Liver (tissue), 9 donors: ENCODE data around the gene CIPC. TPM values are rescaled to one million over a fixed set of nuclear protein-coding genes. Genes with fewer than 3 reads are reported as not detected.

ENCODE experiments used
- DNase-seq: peaks from one replicate; pipeline ENCODE4 v3.0.0-alpha.2; 2017; ENCODE audit warnings: low spot score
- H3K27ac ChIP-seq, 2 donors: one replicate each; pipeline ENCODE4 v1.7.0; 2013; ENCODE audit warnings: inconsistent platforms in 2 of 2, low read length in 2 of 2, control low read depth in 1 of 2, low read depth in 1 of 2, mild to moderate bottlenecking in 1 of 2
- H3K27me3 ChIP-seq, 4 donors: one replicate each; pipeline versions ENCODE4 v1.6.1 to v1.7.0; 2013; ENCODE audit warnings: low read length in 3 of 4, inconsistent platforms in 1 of 4, mild to moderate bottlenecking in 1 of 4, moderate library complexity in 1 of 4; ENCODE audit not compliant: control insufficient read depth in 4 of 4, insufficient read depth in 4 of 4
- H3K36me3 ChIP-seq, 4 donors: one replicate each; pipeline versions ENCODE4 v1.6.1 to v1.7.0; 2013; ENCODE audit warnings: low read length in 3 of 4, mild to moderate bottlenecking in 3 of 4, low read depth in 1 of 4, moderate library complexity in 1 of 4; ENCODE audit not compliant: control insufficient read depth in 4 of 4, insufficient read depth in 3 of 4
- H3K4me1 ChIP-seq, 4 donors: one replicate each; pipeline versions ENCODE4 v1.6.1 to v1.7.0; 2013; ENCODE audit warnings: low read length in 3 of 4, mild to moderate bottlenecking in 3 of 4, moderate library complexity in 1 of 4; ENCODE audit not compliant: control insufficient read depth in 4 of 4, insufficient read depth in 4 of 4
- H3K4me3 ChIP-seq, 3 donors: one replicate each; pipeline versions ENCODE4 v1.6.1 to v1.7.0; 2013; ENCODE audit warnings: low read length in 3 of 3, control low read depth in 1 of 3, low read depth in 1 of 3, mild to moderate bottlenecking in 1 of 3
- H3K9ac ChIP-seq, 2 donors: one replicate each; pipeline ENCODE4 v1.7.0; 2013; ENCODE audit warnings: low read length in 2 of 2, mild to moderate bottlenecking in 2 of 2, moderate library complexity in 2 of 2, control low read depth in 1 of 2, low read depth in 1 of 2
- H3K9me3 ChIP-seq, 4 donors: one replicate each; pipeline versions ENCODE4 v1.6.1 to v1.7.0; 2013; ENCODE audit warnings: low read length in 3 of 4; ENCODE audit not compliant: control insufficient read depth in 4 of 4
- FOXA1 ChIP-seq: IDR thresholded peaks from 2 replicates; pipeline ENCODE4 v1.6.1; 2016; ENCODE audit warnings: antibody characterized with exemption
- GABPA ChIP-seq, 2 donors: IDR thresholded peaks in 1 of 2; conservative IDR thresholded peaks in 1 of 2; 2 replicates each; pipeline ENCODE4 v1.6.1; 2016; ENCODE audit warnings: antibody characterized with exemption in 2 of 2, mild to moderate bottlenecking in 1 of 2, moderate library complexity in 1 of 2
- HNF4G ChIP-seq: IDR thresholded peaks from 2 replicates; pipeline ENCODE4 v1.6.1; 2016; ENCODE audit warnings: antibody characterized with exemption
- JUND ChIP-seq, 2 donors: IDR thresholded peaks; 2 replicates each; pipeline ENCODE4 v1.6.1; 2016; ENCODE audit warnings: antibody characterized with exemption in 2 of 2
- NR2F2 ChIP-seq: IDR thresholded peaks from 2 replicates; pipeline ENCODE4 v1.6.1; 2016; ENCODE audit warnings: antibody characterized with exemption
- RAD21 ChIP-seq, 2 donors: IDR thresholded peaks; 2 replicates each; pipeline ENCODE4 v1.6.1; 2016; ENCODE audit warnings: antibody characterized with exemption in 2 of 2, mild to moderate bottlenecking in 2 of 2
- RXRA ChIP-seq, 2 donors: IDR thresholded peaks; 2 replicates each; pipeline ENCODE4 v1.6.1; 2017 to 2018; ENCODE audit warnings: antibody characterized with exemption in 2 of 2, mild to moderate bottlenecking in 1 of 2
- YY1 ChIP-seq: IDR thresholded peaks from 2 replicates; pipeline ENCODE4 v1.6.1; 2016; ENCODE audit warnings: antibody characterized with exemption, mild to moderate bottlenecking
- WGBS: extraction: QIAGEN DNeasy Blood & Tissue Kit; methylation state at CpG from one replicate; pipeline ENCODE4 v1.1.7; 2013; 5-methylcytosine and 5-hydroxymethylcytosine counted together
- polyA plus RNA-seq, 2 donors: library from polyadenylated mRNA; stranded (reverse) in 1 of 2; unstranded in 1 of 2; fragments of 200-250 nt in 1 of 2; fragments of >200 nt in 1 of 2; fragmentation: Nextera tagmentation in 1 of 2; extraction: Ambion mirVana in 1 of 2; gene quantifications; one replicate each; pipeline versions ENCODE4 v1.2.1 to v1.2.3, GENCODE V29; 2013 to 2015
- total RNA-seq, 2 donors: library from RNA; depleted of rRNA; stranded (reverse); fragments of >200 nt; gene quantifications; one replicate each; pipeline ENCODE4 v1.2.3, GENCODE V29; 2014
- TF ChIP-seq, protein P1 (sequence below): IDR thresholded peaks from 2 replicates; pipeline ENCODE4 v1.6.1; 2016; ENCODE audit warnings: antibody characterized with exemption
- TF ChIP-seq, protein P2 (sequence below): fragments of 150-350 bp; IDR thresholded peaks from 2 replicates; pipeline ENCODE4 v1.5.1; 2017; ENCODE audit warnings: improper control_type of control experiment, low read depth, low read length; ENCODE audit not compliant: missing input control
- TF ChIP-seq, protein P3 (sequence below): IDR thresholded peaks from 2 replicates; pipeline ENCODE4 v1.6.1; 2016; ENCODE audit warnings: antibody characterized with exemption
- donor health status: healthy.
- donor health status: healthy.
- donor health status: healthy.
- donor health status: healthy.
- donor health status: healthy.

CIPC gene
- total and polyA plus RNA-seq, 4 donors = 5.2 to 17.8 (median 6.7) TPM

DNA sequence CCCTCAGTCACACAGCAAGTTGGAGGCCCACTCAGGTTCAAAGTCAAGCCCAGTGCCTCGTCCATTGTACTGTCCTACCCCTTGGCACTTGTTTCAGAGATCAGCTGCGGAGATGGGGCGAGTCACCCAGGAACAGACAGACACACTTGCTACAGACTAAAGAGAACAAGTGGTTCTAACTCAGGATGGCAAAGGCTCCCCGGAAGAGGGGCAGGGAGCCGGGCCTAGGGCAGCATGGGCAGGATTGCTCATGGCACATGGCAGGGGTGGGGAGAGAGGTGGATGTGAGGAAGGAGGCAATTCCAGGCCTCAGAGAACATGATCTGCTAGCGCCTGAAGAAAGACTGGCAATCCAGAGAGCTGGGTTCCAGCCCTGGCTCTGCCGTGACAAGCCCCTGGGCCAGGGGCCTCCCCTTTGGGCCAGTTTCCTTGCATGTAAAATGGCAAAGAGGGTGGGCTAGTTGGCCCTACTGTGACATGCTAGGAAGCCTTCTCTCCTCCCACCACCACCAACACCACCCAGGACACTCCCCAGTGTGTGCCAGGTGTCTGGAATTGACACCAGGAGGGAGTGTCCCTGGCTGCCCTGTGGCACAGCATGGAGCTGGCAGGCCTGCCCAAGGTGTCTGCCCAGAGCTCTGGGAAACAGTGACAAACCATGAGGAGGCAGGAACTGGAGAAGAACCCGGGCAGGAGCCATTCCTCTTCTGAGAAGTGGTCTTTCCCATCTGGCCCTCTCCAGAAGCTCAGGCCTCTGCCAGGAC lies 45.6 kb upstream of the CIPC start:
- Histone ChIP-seq H3K27ac (peak overlapping the region; percentile 47 to 70), H3K9me3 (no peaks in the 10 kb centered on the region), H3K4me3 (no peak overlapping the region), H3K36me3 (no peaks in the 10 kb centered on the region), H3K4me1 (peaks cover 8 to 26% (median 19%) of the 10 kb centered on the region in 4 donors), H3K27me3 (no peaks in the 10 kb centered on the region), H3K9ac (no peak overlapping the region)
- DNase-seq = no peak
- TF ChIP-seq RXRA (IDR thresholded peaks at IDR 0.05) = peak in 1 of 2 donors; percentile 22
- no peak for TF ChIP-seq JUND (IDR thresholded peaks at IDR 0.05)
- TF ChIP-seq, protein P1, sequence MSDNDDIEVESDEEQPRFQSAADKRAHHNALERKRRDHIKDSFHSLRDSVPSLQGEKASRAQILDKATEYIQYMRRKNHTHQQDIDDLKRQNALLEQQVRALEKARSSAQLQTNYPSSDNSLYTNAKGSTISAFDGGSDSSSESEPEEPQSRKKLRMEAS = no peak
- 75% methylated on average over 8 of the region's 8 CpGs for WGBS

DNA sequence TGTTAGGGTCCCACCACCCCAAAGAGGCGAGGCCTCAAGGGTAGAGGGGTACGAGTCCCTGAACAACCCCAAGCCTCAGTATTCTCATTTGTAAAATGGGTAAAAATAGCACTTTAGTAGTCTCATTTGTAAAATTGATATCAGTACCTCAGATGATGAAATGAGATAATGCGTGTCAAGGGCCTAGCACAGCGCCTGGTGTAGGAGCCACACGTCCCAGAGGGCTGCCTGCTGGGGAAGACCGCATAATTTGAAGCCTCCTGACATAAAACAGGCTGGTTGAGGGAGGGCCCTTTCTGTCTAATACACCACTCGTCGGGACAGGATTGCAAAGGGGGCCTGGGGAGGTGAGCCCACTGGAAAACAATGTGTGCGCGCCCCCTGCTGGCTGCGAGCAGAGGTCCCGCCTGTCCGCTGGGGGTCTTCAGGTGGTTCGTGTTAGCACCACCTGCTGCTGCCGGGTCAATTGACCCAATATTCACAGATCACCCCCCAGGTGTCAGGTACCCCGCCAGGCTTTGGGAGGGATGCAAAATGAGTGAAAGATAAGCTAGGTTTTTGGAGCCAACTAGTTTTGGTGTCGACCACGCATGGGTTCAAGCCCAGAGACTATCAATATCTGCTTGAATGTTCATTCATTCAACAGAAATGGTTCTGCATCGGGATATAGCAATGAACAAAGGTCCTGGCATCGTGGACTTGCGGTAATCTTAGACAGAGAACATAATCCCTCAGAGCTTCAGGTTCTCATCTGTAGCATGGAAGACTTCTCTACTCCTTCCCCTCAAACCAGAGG lies 44.8 kb upstream of the CIPC start:
- Histone ChIP-seq H3K4me1 (peaks cover 8 to 26% (median 19%) of the 10 kb centered on the region in 4 donors), H3K4me3 (no peak overlapping the region), H3K27ac (peak overlapping the region; percentile 47 to 70), H3K27me3 (no peaks in the 10 kb centered on the region), H3K9ac (no peak overlapping the region), H3K36me3 (no peaks in the 10 kb centered on the region), H3K9me3 (no peaks in the 10 kb centered on the region)
- DNase-seq = peak; percentile 84
- TF ChIP-seq RAD21 (IDR thresholded peaks at IDR 0.05) (peak; percentile 93 to 94), JUND (IDR thresholded peaks at IDR 0.05) (no peak), NR2F2 (peak; percentile 12), FOXA1 (no peak), YY1 (no peak)
- TF ChIP-seq, protein P1 = no peak
- TF ChIP-seq, protein P2, sequence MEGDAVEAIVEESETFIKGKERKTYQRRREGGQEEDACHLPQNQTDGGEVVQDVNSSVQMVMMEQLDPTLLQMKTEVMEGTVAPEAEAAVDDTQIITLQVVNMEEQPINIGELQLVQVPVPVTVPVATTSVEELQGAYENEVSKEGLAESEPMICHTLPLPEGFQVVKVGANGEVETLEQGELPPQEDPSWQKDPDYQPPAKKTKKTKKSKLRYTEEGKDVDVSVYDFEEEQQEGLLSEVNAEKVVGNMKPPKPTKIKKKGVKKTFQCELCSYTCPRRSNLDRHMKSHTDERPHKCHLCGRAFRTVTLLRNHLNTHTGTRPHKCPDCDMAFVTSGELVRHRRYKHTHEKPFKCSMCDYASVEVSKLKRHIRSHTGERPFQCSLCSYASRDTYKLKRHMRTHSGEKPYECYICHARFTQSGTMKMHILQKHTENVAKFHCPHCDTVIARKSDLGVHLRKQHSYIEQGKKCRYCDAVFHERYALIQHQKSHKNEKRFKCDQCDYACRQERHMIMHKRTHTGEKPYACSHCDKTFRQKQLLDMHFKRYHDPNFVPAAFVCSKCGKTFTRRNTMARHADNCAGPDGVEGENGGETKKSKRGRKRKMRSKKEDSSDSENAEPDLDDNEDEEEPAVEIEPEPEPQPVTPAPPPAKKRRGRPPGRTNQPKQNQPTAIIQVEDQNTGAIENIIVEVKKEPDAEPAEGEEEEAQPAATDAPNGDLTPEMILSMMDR = peak; percentile 81
- WGBS = 35% methylated on average over 21 of the region's 21 CpGs

DNA sequence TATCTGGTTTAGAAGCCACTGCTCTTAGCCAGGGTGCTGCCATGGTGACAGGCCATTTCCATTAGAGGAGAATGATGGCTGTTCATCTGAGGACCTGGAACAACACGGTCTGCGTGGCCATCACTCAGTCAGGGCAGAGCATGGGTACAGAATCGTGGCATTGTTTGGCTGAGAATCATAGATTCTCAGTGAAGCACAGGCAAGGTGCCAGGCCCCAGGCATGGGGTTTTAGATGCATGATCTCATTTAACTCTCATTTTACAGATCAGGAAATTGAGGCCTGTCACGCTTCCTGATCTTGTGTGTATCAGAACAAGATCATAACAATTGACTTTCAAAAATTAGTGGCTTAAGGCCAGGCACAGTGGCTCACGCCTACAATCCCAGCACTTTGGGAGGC lies 42.8 kb upstream of the CIPC start:
- H3K27ac ChIP-seq = no peak overlapping the region
- H3K9ac ChIP-seq = no peak overlapping the region
- TF ChIP-seq YY1 (no peak), JUND (IDR thresholded peaks at IDR 0.05) (no peak), RXRA (IDR thresholded peaks at IDR 0.05) (no peak), HNF4G (no peak), GABPA (IDR thresholded peaks at IDR 0.05 in 1 of 2, conservative IDR thresholded peaks at IDR 0.05 in 1 of 2) (no peak), RAD21 (IDR thresholded peaks at IDR 0.05) (no peak)
- TF ChIP-seq, protein P3, sequence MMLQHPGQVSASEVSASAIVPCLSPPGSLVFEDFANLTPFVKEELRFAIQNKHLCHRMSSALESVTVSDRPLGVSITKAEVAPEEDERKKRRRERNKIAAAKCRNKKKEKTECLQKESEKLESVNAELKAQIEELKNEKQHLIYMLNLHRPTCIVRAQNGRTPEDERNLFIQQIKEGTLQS = no peak
- H3K4me3 ChIP-seq = no peak overlapping the region
- H3K36me3 ChIP-seq = no peaks in the 10 kb centered on the region
- no peaks in the 10 kb centered on the region for H3K9me3 ChIP-seq
- no peak for DNase-seq
- WGBS = 82% methylated on average over 5 of the region's 5 CpGs
- peaks cover 8 to 26% (median 19%) of the 10 kb centered on the region in 4 donors for H3K4me1 ChIP-seq
- no peaks in the 10 kb centered on the region for H3K27me3 ChIP-seq
